Stimulated activated CD4-positive, alpha-beta T cell treated with anti-CD3 and anti-CD28 coated beads, Interleukin-1b, Interleukin-23, amount 100 ng/mL, for 48 hours (primary cell): ENCODE data around the gene TIAM1.

ENCODE experiments used
- DNase-seq: peaks from one replicate; pipeline ENCODE4 v3.0.0-alpha.2; 2020

The TIAM1 gene

GRCh38 chr21:31343680-31344480 lies at the start of gene TIAM1:
TIAM1 (minus strand) TSS chr21:31344261; CDS start chr21:31266972, 77,289 bp downstream.
- DNase-seq: peak; percentile 40

- no peak for DNase-seq
Observed at GRCh38 chr21:31387560-31388186, 43.6 kb upstream of the TIAM1 start.

GRCh38 chr21:31386006-31386405 lies 41.9 kb upstream of the TIAM1 start:
- DNase-seq: no peak

GRCh38 chr21:31383770-31384169 lies 39.7 kb upstream of the TIAM1 start:
- no peak for DNase-seq

- no peak for DNase-seq
Observed at GRCh38 chr21:31382060-31382459, 38.0 kb upstream of the TIAM1 start.

- no peak for DNase-seq
Observed at GRCh38 chr21:31376301-31376700, 32.2 kb upstream of the TIAM1 start.

GRCh38 chr21:31374395-31374794 lies 30.3 kb upstream of the TIAM1 start:
- no peak for DNase-seq

- no peak for DNase-seq
Observed at GRCh38 chr21:31372471-31372765, 28.4 kb upstream of the TIAM1 start.

- no peak for DNase-seq
Observed at GRCh38 chr21:31371715-31372470, 27.8 kb upstream of the TIAM1 start.

- DNase-seq: no peak
Observed at GRCh38 chr21:31370893-31371544, 27.0 kb upstream of the TIAM1 start.

- no peak for DNase-seq
Observed at GRCh38 chr21:31370281-31370892, 26.3 kb upstream of the TIAM1 start.

GRCh38 chr21:31368361-31368760 lies 24.3 kb upstream of the TIAM1 start:
- no peak for DNase-seq

- DNase-seq: no peak
Observed at GRCh38 chr21:31367801-31368200, 23.7 kb upstream of the TIAM1 start.

- no peak for DNase-seq
Observed at GRCh38 chr21:31366825-31367224, 22.8 kb upstream of the TIAM1 start.

GRCh38 chr21:31364253-31364945 lies 20.3 kb upstream of the TIAM1 start:
- DNase-seq: no peak

- no peak for DNase-seq
Observed at GRCh38 chr21:31363720-31364119, 19.7 kb upstream of the TIAM1 start.

- DNase-seq: no peak
Observed at GRCh38 chr21:31360717-31361116, 16.7 kb upstream of the TIAM1 start.

- DNase-seq: no peak
Observed at GRCh38 chr21:31358158-31358557, 14.1 kb upstream of the TIAM1 start.

- no peak for DNase-seq
Observed at GRCh38 chr21:31356440-31356839, 12.4 kb upstream of the TIAM1 start.

- DNase-seq: peak; percentile 89
Observed at GRCh38 chr21:31354604-31355443, 10.8 kb upstream of the TIAM1 start.

- no peak for DNase-seq
Observed at GRCh38 chr21:31354122-31354521, 10.1 kb upstream of the TIAM1 start.
